DMS53 (cell line): ENCODE results near the gene PGA5.
"Not testable (repeated sequence)": the region's sequence is repeated elsewhere in the genome, so short reads cannot be mapped to it uniquely, and the experiment has no call there.

Experiments
- DNase-seq: peaks from one replicate; lab custom pipeline; 2025; lab: John Stamatoyannopoulos, UW

The PGA5 gene

GRCh38 chr11:61226457-61227137 is 14.4 kb upstream of the PGA5 start:
- not testable (repeated sequence) for DNase-seq

DNA sequence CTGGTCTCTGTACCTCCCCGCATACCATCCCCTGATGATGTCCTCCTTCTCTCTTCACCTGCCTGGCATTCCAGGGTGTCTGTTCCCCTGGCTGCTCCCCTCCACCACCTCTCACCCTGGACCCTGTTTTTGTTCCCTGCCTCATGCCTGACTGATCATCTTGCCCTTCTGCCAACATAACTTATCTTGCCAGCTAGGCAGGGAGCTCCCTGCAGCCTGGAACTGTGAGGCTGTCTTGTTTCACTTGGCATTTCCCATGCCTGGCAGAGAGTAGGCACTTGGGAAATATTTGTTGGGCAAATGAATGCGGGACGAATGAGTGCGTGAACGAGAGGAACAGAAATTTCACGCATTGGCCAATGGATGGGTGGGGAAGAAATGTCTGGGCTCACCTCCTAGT is 11.5 kb upstream of the PGA5 start:
- not testable (repeated sequence) for DNase-seq

- DNase-seq, result not testable (repeated sequence)
Measured at GRCh38 chr11:61231033-61231432, 9.9 kb upstream of the PGA5 start.

- not testable (repeated sequence) for DNase-seq
Measured at GRCh38 chr11:61231585-61231984, 9.4 kb upstream of the PGA5 start.

DNA sequence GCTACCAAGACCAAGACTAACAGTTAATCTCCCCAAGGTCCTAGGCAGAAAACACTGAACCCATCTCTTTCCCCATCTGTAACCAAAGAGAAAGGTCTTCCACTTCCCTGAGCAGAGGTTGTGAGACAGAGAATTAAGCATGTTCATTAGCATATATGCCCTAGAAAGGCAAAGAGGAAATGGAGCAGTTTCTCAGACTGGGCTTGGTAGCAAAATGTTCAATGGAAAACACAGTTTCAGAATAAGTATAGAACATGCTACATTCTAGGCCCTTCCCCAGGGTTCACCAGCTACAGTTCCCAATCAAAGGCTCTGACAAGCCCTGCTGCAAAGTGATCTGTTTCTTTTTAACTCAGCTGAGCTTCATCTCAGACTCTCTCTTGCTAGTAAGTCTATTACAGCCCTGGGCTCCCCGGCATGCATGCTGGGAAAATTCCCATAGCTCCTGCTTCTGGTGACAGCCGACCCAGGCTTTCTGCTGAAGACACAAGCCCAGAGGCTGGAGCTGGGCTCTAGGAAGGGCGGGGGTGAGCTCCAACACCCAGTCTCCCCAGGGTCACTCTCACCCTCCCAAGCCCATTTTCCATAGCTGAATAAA is 8.3 kb upstream of the PGA5 start:
- not testable (repeated sequence) for DNase-seq

- DNase-seq, result not testable (repeated sequence)
Measured at GRCh38 chr11:61237130-61237529, 3.8 kb upstream of the PGA5 start.

GRCh38 chr11:61240288-61240687 is 687 bp upstream of the PGA5 start:
- not testable (repeated sequence) for DNase-seq

- not testable (repeated sequence) for DNase-seq
Measured at GRCh38 chr11:61241526-61241925, 551 bp downstream of the PGA5 start.

- DNase-seq, result not testable (repeated sequence)
Measured at GRCh38 chr11:61245284-61245964, 4.4 kb downstream of the PGA5 start.

GRCh38 chr11:61248071-61248470 is 7.1 kb downstream of the PGA5 start:
- DNase-seq, result not testable (repeated sequence)

- DNase-seq, result not testable (repeated sequence)
Measured at GRCh38 chr11:61249201-61249600, 8.2 kb downstream of the PGA5 start.

DNA sequence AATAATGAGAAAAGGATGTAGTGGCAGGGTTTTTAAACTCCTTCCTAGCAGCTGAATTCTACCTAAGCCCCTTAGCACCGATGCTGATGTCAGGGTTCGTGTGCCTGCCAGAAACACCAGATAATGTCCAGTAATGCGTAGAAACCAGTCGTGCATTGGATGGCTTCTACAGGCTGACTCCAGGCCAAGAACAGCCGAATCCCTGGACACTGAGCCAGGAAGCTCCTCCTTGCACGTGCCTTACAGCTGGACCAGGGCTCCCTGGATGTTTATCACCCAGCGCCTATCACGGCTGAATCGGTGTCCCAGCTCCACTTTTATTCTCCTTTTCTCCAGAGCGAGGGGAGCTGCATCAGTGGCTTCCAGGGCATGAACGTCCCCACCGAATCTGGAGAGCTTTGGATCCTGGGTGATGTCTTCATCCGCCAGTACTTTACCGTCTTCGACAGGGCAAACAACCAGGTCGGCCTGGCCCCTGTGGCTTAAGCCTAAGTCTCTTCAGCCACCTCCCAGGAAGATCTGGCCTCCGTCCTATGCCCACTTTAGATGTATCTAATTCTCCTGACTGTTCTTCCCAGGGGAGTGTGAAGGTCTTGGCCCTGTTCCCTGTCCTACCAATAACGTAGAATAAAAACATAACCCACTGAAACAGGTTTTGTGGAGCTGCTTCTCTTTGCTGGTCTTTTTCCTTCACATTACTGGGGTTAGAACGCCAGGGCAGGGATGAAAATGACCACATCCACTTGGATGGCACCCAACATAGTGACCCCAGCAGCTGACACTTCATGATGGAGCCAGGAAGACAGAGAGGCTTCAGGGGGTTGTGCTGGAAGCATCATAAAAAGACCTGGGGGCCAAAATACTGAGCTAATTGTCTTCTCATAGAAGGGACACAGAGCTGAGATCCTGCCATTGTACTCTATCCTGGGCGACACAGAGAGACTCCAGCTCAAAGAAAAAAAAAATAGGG is 10.1 kb downstream of the PGA5 start:
- not testable (repeated sequence) for DNase-seq

GRCh38 chr11:61252332-61252731 is 11.4 kb downstream of the PGA5 start:
- DNase-seq, result not testable (repeated sequence)

DNA sequence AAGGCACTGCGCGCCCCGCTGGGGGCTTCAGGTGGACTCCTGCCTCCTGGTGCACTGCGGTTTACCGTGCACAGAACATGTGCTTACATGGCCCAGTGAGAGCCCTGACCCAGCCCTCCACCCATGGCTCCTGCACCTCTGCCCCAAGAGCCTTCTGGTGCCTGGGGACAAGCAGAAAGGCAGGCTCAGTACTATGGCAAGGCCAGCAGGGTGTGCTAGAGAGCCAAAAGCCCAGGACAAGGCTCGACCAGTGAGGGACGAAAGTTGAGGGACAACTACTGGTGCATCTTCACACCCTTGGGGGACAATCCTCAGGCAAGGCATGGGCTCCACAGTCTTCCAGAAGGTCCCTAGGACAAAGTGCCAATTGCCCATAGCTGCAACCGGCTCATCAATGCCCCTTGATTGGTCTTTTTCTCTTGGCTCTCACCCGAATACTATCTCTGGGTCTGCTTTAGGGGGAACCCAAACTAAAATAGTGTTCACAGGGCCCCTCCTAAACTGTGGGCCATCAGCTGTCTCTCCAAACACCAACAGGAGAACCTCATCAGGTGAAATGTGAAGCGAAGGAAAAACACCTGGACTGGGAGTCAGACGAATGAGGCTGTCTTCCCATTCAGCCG is 13.5 kb downstream of the PGA5 start:
- DNase-seq, result peak; percentile 78

GRCh38 chr11:61256710-61257482 is 15.9 kb downstream of the PGA5 start:
- DNase-seq, result no peak

- DNase-seq, result no peak
Measured at GRCh38 chr11:61258546-61258945, 17.6 kb downstream of the PGA5 start.

- no peak for DNase-seq
Measured at GRCh38 chr11:61259363-61259762, 18.4 kb downstream of the PGA5 start.

DNA sequence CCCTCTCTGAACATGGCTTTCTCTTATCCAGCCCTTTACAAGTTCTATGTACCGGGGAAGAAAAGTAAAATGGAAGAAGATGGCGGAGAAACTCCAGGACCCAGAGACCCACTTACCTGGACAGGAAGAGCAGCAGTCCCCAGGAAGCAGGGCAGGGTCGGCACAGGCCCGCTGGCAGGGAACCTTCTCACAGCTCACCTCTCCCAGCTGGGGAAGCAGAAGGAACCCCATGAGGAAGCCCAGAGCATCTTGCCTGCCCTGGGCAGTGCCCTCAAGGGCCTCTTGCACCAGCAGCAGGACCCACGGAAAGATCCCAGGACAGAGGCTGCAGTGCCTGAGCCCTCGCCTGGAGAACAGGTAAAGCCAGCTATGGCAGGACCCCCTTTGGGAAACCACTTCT is 23.4 kb downstream of the PGA5 start:
- no peak for DNase-seq

DNA sequence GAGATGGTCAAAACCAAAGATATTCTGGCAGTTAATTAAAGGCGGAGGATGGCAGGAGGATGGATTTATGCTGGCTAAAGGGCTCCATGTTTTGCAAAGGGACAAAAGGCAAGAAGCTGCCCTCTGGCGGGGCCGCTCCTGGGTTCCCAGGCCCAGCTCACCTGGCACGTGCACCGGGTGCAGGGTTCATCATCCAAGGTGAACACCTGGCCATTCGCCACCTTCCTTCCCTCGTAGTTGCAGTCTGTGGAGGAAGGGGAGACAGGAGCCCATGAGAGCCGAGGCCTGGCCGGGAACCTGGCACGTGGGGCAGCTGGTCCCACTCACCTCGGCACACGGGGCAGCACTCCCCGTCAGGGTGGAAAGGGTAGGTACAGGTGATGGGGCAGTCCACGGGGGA is 23.8 kb downstream of the PGA5 start:
- no peak for DNase-seq

GRCh38 chr11:61265357-61265756 is 24.4 kb downstream of the PGA5 start:
- DNase-seq, result no peak

GRCh38 chr11:61266602-61267001 is 25.6 kb downstream of the PGA5 start:
- no peak for DNase-seq
